ENCODE data around the gene CLCN2. TPM values are rescaled to one million over a fixed set of nuclear protein-coding genes. Genes with fewer than 3 reads are reported as not detected.

The CLCN2 gene
- 10 to 100 TPM in 2 of 4 donors, 1 to 10 TPM in 1, under 1 TPM in 1; 0.77 to 20.8 (median 7.3) TPM for total RNA-seq

GRCh38 chr3:184361532-184361931 is at the start of gene CLCN2, which contains the start of gene POLR2H:
TSS of gene CLCN2 (minus strand) at chr3:184361605. CDS start at chr3:184361479, 126 bp downstream.
TSS of gene POLR2H (plus strand) at chr3:184361710. CDS start at chr3:184363493, 1,783 bp downstream.
- Histone ChIP-seq H3K4me1 (peaks cover 7 to 23% of the 10 kb centered on the region in 2 donors), H3K36me3 (no peaks in the 10 kb centered on the region), H3K9me3 (no peaks in the 10 kb centered on the region), H3K27me3 (no peaks in the 10 kb centered on the region), H3K4me3 (peak within 1 kb of the TSS; percentile 76 to 95), H3K27ac (peak within 1 kb of the TSS; percentile 92 to 100)
- intact Hi-C loops (cut with DNase I; ENCODE audit: low total_unique reads): no loop called here
- TF ChIP-seq POLR2A (IDR thresholded peaks at IDR 0.05) (peak; percentile 65 to 89), CTCF (IDR thresholded peaks at IDR 0.05) (peak in 1 of 4 experiments; percentile 11)
- DNase-seq: peak; percentile 45 to 71

- TF ChIP-seq CTCF (IDR thresholded peaks at IDR 0.05): no peak
- TF ChIP-seq POLR2A (IDR thresholded peaks at IDR 0.05): no peak
- Histone ChIP-seq H3K27me3 (no peaks in the 10 kb centered on the region), H3K9me3 (no peaks in the 10 kb centered on the region), H3K27ac (no peak overlapping the region), H3K4me1 (no peaks in the 10 kb centered on the region), H3K36me3 (no peaks in the 10 kb centered on the region), H3K4me3 (no peak overlapping the region)
- intact Hi-C loops (cut with DNase I; ENCODE audit: low total_unique reads): no loop called here
- DNase-seq: no peak
These were observed 48.6 kb upstream of the CLCN2 start for GRCh38 chr3:184409946-184410500.

GRCh38 chr3:184409331-184409926 is 48.0 kb upstream of the CLCN2 start:
- Histone ChIP-seq H3K27me3 (no peaks in the 10 kb centered on the region), H3K36me3 (no peaks in the 10 kb centered on the region), H3K4me1 (no peaks in the 10 kb centered on the region), H3K4me3 (no peak overlapping the region), H3K27ac (no peak overlapping the region), H3K9me3 (no peaks in the 10 kb centered on the region)
- TF ChIP-seq POLR2A (IDR thresholded peaks at IDR 0.05) (no peak), CTCF (IDR thresholded peaks at IDR 0.05) (no peak)
- no peak for DNase-seq
- intact Hi-C loops (cut with DNase I; ENCODE audit: low total_unique reads): no loop called here

- intact Hi-C loops (cut with DNase I; ENCODE audit: low total_unique reads): no loop called here
- H3K36me3 ChIP-seq: no peaks in the 10 kb centered on the region
- peak in 1 of 2 donors; percentile 42 for DNase-seq
- no peaks in the 10 kb centered on the region for H3K4me1 ChIP-seq
- no peaks in the 10 kb centered on the region for H3K27me3 ChIP-seq
- no peak overlapping the region for H3K27ac ChIP-seq
- no peaks in the 10 kb centered on the region for H3K9me3 ChIP-seq
- no peak overlapping the region for H3K4me3 ChIP-seq
- TF ChIP-seq CTCF (IDR thresholded peaks at IDR 0.05) (no peak), POLR2A (IDR thresholded peaks at IDR 0.05) (no peak)
These were observed 43.9 kb upstream of the CLCN2 start for GRCh38 chr3:184405075-184406030.
